Gastrocnemius medialis (tissue), 4 donors: Measurements from ENCODE around the gene A2ML1. TPM values are rescaled to one million over a fixed set of nuclear protein-coding genes. Genes with fewer than 3 reads are reported as not detected.
"Not testable (repeated sequence)": the region's sequence is repeated elsewhere in the genome, so short reads cannot be mapped to it uniquely, and the experiment has no call there.

Source experiments
- ATAC-seq, 2 donors: fragments of 150-250 bp; one replicate each; pipeline ENCODE4 v1.9.1; 2016
- DNase-seq, 2 donors: peaks; one replicate each; pipeline ENCODE4 v3.0.0-alpha.2; 2019
- H3K27ac ChIP-seq, 4 donors: fragments of 200-600 bp; sonication (generic); 1 replicate in 1 of 4; 2 replicates in 3 of 4; pipeline ENCODE4 v1.5.1; 2016 to 2018; ENCODE audit warnings: mild to moderate bottlenecking in 2 of 4, moderate library complexity in 1 of 4
- H3K27me3 ChIP-seq, 3 donors: fragments of 200-600 bp; sonication (generic) in 2 of 3; 1 replicate in 1 of 3; 2 replicates in 2 of 3; pipeline versions ENCODE4 v1.5.1 to v1.6.0; 2016 to 2019; ENCODE audit warnings: mild to moderate bottlenecking in 1 of 3, moderate library complexity in 1 of 3
- H3K36me3 ChIP-seq, 2 donors: fragments of 200-600 bp; sonication (generic) in 1 of 2; one replicate each; pipeline ENCODE4 v1.5.1; 2017 to 2018
- H3K4me1 ChIP-seq, 2 donors: fragments of 200-600 bp; sonication (generic) in 1 of 2; one replicate each; pipeline ENCODE4 v1.5.1; 2016 to 2017; ENCODE audit warnings: mild to moderate bottlenecking in 2 of 2
- H3K4me3 ChIP-seq, 4 donors: fragments of 200-600 bp; sonication (generic) in 3 of 4; 1 replicate in 1 of 4; 2 replicates in 3 of 4; pipeline ENCODE4 v1.5.1; 2016 to 2019; ENCODE audit warnings: mild to moderate bottlenecking in 2 of 4
- H3K9me3 ChIP-seq, 3 donors: fragments of 200-600 bp; sonication (generic) in 2 of 3; 1 replicate in 1 of 3; 2 replicates in 2 of 3; pipeline ENCODE4 v1.5.1; 2016 to 2019
- POLR2A ChIP-seq, 2 donors: fragments of 450-650 bp; IDR thresholded peaks; one replicate each; pipeline ENCODE4 v1.6.1; 2017; ENCODE audit warnings: antibody characterized with exemption in 2 of 2, mild to moderate bottlenecking in 2 of 2, moderate library complexity in 2 of 2
- in situ Hi-C, 4 donors: fragments of 200-750 bp; cut with MboI; loops; one replicate each; pipeline versions ENCODE4 v1.15.0 to v1.8.0; 2017; ENCODE audit warnings: low sequenced_read_pairs in 4 of 4
- intact Hi-C: fragments of 100-400 bp; cut with DNase I; formaldehyde crosslinking; loops from one replicate; pipeline ENCODE4 v1.15.1; 2023; ENCODE audit warnings: low total_unique reads
- total RNA-seq, 4 donors: library from RNA; depleted of rRNA; stranded (reverse); fragments of >200 nt; gene quantifications; one replicate each; pipeline versions ENCODE4 v1.1.0 to v1.2.3, GENCODE V29; 2016
- TF ChIP-seq, protein P1 (sequence below), 5 experiments: fragments of 450-650 bp in 3 of 5; fragments of 200-600 bp in 2 of 5; sonication (generic) in 2 of 5; IDR thresholded peaks in 4 of 5; conservative IDR thresholded peaks in 1 of 5; 1 replicate in 4 of 5; 2 replicates in 1 of 5; pipeline ENCODE4 v1.5.1; 2016 to 2019; ENCODE audit warnings: antibody characterized with exemption in 5 of 5, mild to moderate bottlenecking in 3 of 5, moderate library complexity in 3 of 5

Gene A2ML1
- total RNA-seq, 4 donors from 2014 or later, result not detected

DNA sequence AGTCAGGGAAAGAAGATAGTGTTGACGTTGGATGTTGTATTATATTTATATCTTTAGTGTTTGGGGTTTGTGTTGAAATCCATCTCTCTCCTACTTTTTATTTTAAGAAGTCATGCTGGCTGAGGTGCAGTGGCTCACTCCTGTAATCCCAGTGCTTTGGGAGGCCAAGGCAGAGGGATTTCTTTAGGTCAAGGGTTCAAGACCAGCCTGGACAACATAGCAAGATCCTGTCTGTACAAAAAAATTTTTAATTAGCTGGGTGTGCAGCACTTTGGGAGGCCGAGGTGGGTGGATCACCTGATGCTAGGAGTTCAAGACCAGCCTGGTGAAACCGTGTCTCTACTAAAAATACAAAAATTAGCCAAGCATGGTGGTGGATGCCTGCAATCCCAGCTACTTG lies 23.9 kb downstream of the A2ML1 start:
- no peaks in the 10 kb centered on the region for H3K4me1 ChIP-seq

DNA sequence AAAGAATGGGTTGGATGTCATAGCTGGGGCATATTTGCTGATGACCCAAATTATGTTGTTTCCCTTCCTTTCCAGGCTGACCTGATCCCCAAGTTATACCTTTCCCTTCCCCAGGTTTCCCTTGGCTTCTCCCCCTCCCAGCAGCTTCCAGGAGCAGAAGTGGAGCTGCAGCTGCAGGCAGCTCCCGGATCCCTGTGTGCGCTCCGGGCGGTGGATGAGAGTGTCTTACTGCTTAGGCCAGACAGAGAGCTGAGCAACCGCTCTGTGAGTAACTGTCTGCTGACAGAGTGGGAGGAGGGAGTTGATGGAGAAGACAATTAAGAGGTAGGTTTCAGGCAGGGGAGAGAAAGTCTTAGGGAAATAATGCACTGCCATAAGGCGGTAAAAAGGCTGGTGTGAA lies 25.0 kb downstream of the A2ML1 start:
- in situ Hi-C loops (no loop called here), intact Hi-C loops (no loop called here)
- Histone ChIP-seq H3K36me3 (no peaks in the 10 kb centered on the region), H3K27me3 (no peaks in the 10 kb centered on the region), H3K4me1 (no peaks in the 10 kb centered on the region), H3K27ac (no peak overlapping the region), H3K9me3 (no peaks in the 10 kb centered on the region), H3K4me3 (no peak overlapping the region)
- DNase-seq, result no peak
- no peak for ATAC-seq
- TF ChIP-seq POLR2A (IDR thresholded peaks at IDR 0.05), result no peak
- TF ChIP-seq, protein P1, sequence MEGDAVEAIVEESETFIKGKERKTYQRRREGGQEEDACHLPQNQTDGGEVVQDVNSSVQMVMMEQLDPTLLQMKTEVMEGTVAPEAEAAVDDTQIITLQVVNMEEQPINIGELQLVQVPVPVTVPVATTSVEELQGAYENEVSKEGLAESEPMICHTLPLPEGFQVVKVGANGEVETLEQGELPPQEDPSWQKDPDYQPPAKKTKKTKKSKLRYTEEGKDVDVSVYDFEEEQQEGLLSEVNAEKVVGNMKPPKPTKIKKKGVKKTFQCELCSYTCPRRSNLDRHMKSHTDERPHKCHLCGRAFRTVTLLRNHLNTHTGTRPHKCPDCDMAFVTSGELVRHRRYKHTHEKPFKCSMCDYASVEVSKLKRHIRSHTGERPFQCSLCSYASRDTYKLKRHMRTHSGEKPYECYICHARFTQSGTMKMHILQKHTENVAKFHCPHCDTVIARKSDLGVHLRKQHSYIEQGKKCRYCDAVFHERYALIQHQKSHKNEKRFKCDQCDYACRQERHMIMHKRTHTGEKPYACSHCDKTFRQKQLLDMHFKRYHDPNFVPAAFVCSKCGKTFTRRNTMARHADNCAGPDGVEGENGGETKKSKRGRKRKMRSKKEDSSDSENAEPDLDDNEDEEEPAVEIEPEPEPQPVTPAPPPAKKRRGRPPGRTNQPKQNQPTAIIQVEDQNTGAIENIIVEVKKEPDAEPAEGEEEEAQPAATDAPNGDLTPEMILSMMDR (IDR thresholded peaks at IDR 0.05 in 4 of 5, conservative IDR thresholded peaks at IDR 0.05 in 1 of 5), result no peak

More for the DNA sequence above, 23.9 kb downstream of the A2ML1 start:
- DNase-seq (no peak), ATAC-seq (no peak)
- Histone ChIP-seq H3K9me3 (no peaks in the 10 kb centered on the region), H3K27me3 (no peaks in the 10 kb centered on the region), H3K4me3 (no peak overlapping the region), H3K27ac (no peak overlapping the region), H3K36me3 (no peaks in the 10 kb centered on the region)
- in situ Hi-C loops (no loop called here), intact Hi-C loops (no loop called here)
- TF ChIP-seq, protein P1 (IDR thresholded peaks at IDR 0.05 in 4 of 5, conservative IDR thresholded peaks at IDR 0.05 in 1 of 5), result no peak
- TF ChIP-seq POLR2A (IDR thresholded peaks at IDR 0.05), result no peak

DNA sequence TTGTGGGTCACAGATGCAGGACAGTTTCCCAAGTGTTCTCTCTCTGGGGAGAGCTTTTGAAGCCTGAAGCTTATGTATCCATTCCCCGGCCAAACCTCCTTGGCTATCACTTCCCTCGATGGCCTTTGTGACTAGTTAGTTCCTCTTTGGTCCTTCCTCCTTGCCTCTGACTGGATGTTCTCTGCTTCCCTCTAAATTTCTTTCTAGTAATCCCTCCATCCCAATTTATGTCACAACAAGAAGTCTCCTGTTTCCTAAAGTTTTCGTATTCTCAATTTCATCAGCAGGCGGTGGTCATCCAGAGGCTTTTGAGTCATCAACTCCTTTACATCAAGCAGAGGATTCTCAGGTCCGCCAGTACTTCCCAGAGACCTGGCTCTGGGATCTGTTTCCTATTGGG lies 27.5 kb downstream of the A2ML1 start:
- in situ Hi-C loops, result no loop called here
- H3K27ac ChIP-seq, result no peak overlapping the region
- no peak overlapping the region for H3K4me3 ChIP-seq
- intact Hi-C loops, result no loop called here
- DNase-seq (no peak), ATAC-seq (no peak)
- no peaks in the 10 kb centered on the region for H3K27me3 ChIP-seq
- H3K4me1 ChIP-seq, result no peaks in the 10 kb centered on the region
- TF ChIP-seq POLR2A (IDR thresholded peaks at IDR 0.05), result no peak
- TF ChIP-seq, protein P1 (IDR thresholded peaks at IDR 0.05 in 4 of 5, conservative IDR thresholded peaks at IDR 0.05 in 1 of 5), result no peak
- H3K36me3 ChIP-seq, result no peaks in the 10 kb centered on the region
- H3K9me3 ChIP-seq, result no peaks in the 10 kb centered on the region

DNA sequence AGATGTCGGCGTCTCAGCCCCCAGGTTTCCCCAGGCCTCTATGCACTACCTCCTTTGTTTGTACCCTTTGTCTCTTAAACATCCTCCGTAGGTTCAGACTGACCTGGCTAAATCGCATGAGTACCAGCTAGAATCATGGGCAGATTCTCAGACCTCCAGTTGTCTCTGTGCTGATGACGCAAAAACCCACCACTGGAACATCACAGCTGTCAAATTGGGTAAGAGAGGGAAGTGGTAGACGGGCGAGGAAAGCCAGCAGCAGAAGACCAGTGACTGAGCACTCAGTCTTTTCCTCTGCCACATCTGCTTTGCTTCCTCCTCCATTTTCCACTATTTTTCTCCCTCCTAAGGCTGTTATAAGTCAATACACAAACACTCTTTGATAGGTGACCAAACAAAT lies 29.7 kb downstream of the A2ML1 start:
- in situ Hi-C loops (no loop called here), intact Hi-C loops (no loop called here)
- H3K27me3 ChIP-seq, result no peaks in the 10 kb centered on the region
- H3K4me3 ChIP-seq, result no peak overlapping the region
- DNase-seq, result no peak
- no peak for ATAC-seq
- TF ChIP-seq, protein P1 (IDR thresholded peaks at IDR 0.05 in 4 of 5, conservative IDR thresholded peaks at IDR 0.05 in 1 of 5), result no peak
- no peak for TF ChIP-seq POLR2A (IDR thresholded peaks at IDR 0.05)
- H3K36me3 ChIP-seq, result no peaks in the 10 kb centered on the region
- H3K27ac ChIP-seq, result no peak overlapping the region
- no peaks in the 10 kb centered on the region for H3K4me1 ChIP-seq
- H3K9me3 ChIP-seq, result no peaks in the 10 kb centered on the region

DNA sequence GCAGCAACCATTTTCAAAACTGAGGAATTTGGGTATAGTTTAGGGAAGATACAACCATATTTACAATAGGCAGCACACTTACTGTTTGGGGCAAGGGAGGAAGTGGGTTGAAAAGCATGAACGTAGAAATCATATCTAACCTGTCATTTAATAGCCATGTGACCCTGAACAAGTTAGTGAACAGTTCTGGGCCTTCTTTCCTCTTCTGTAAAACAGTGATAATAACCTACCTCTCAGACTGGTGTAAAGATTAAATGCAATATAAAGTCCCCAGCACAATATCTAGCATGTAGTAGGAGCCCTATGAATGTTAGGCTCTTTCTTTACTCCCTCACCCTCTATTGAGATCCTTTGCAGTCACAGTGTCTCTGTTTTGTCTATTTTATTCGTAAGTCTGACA lies 33.5 kb downstream of the A2ML1 start:
- no peaks in the 10 kb centered on the region for H3K9me3 ChIP-seq
- H3K4me3 ChIP-seq, result no peak overlapping the region
- in situ Hi-C loops, result no loop called here
- intact Hi-C loops, result no loop called here
- H3K27ac ChIP-seq, result no peak overlapping the region
- TF ChIP-seq, protein P1 (IDR thresholded peaks at IDR 0.05 in 4 of 5, conservative IDR thresholded peaks at IDR 0.05 in 1 of 5), result no peak
- TF ChIP-seq POLR2A (IDR thresholded peaks at IDR 0.05), result no peak
- no peaks in the 10 kb centered on the region for H3K36me3 ChIP-seq
- no peaks in the 10 kb centered on the region for H3K4me1 ChIP-seq
- H3K27me3 ChIP-seq, result no peaks in the 10 kb centered on the region
- ATAC-seq (no peak), DNase-seq (no peak)

DNA sequence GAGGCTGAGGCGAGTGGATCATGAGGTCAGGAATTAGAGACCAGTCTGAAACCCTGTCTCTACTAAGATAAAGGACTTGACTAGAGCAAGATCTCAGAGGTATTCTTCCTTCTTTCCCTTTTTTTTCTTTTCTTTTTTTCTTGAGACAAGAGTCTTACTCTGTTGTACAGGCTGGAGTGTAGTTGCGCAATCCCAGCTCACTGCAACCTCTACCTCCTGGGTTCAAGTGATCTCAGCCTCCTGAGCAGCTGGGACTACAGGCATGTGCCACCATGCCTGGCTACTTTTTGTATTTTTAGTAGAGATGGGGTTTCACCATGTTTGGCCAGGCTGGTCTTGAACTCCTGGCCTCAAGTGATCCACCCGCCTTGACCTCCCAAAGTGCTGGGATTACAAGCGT lies 37.0 kb downstream of the A2ML1 start:
- H3K27ac ChIP-seq, in situ Hi-C loops, H3K9me3 ChIP-seq, H3K27me3 ChIP-seq, intact Hi-C loops, DNase-seq, H3K4me3 ChIP-seq, ATAC-seq, H3K36me3 ChIP-seq, H3K4me1 ChIP-seq: not testable (repeated sequence)
